Osteoblast (primary cell): ENCODE data around the gene GPR143. TPM values are rescaled to one million over a fixed set of nuclear protein-coding genes. Genes with fewer than 3 reads are reported as not detected.

Experiments
- DNase-seq: peaks from one replicate; pipeline ENCODE4 v3.0.0; 2011; ENCODE audit warnings: low spot score, mixed read lengths; ENCODE audit not compliant: insufficient read length; ENCODE audit errors: missing footprints
- H2AFZ ChIP-seq: 2 replicates; pipeline ENCODE4 v1.6.0; 2011; ENCODE audit warnings: mild to moderate bottlenecking, low read length
- H3K27ac ChIP-seq: 2 replicates; pipeline ENCODE4 v1.5.1; 2011; ENCODE audit warnings: mild to moderate bottlenecking, low read depth, low read length, moderate library complexity
- H3K27me3 ChIP-seq: 2 replicates; pipeline ENCODE4 v1.6.0; 2012; ENCODE audit warnings: mild to moderate bottlenecking, control low read depth, inconsistent platforms, low read length, moderate library complexity; ENCODE audit not compliant: insufficient read depth
- H3K36me3 ChIP-seq: 2 replicates; pipeline ENCODE4 v1.5.1; 2011; ENCODE audit warnings: mild to moderate bottlenecking, low read length, control low read depth, moderate library complexity; ENCODE audit not compliant: insufficient read depth
- H3K4me1 ChIP-seq: 2 replicates; pipeline ENCODE4 v1.5.1; 2011; ENCODE audit warnings: mild to moderate bottlenecking, low read length, control low read depth, moderate library complexity; ENCODE audit not compliant: insufficient read depth
- H3K4me2 ChIP-seq: 2 replicates; pipeline ENCODE4 v1.6.0; 2011; ENCODE audit warnings: mild to moderate bottlenecking, low read length; ENCODE audit not compliant: insufficient read depth
- H3K4me3 ChIP-seq: fragments of 200-600 bp; sonication (generic); 3 replicates; pipeline ENCODE4 v1.5.1; 2012; ENCODE audit warnings: mild to moderate bottlenecking, low read length, inconsistent platforms; ENCODE audit not compliant: insufficient read depth
- H3K79me2 ChIP-seq: 2 replicates; pipeline ENCODE4 v1.6.0; 2012; ENCODE audit warnings: mild to moderate bottlenecking, low read length, control low read depth, inconsistent platforms; ENCODE audit not compliant: insufficient read depth
- H3K9me3 ChIP-seq: 2 replicates; pipeline ENCODE4 v1.5.1; 2011; ENCODE audit warnings: low read depth, low read length, control low read depth
- H4K20me1 ChIP-seq: 2 replicates; pipeline ENCODE4 v1.6.0; 2012; ENCODE audit warnings: mild to moderate bottlenecking, low read length, control low read depth; ENCODE audit not compliant: insufficient read depth
- total RNA-seq: library from RNA; depleted of rRNA; stranded (reverse); fragments of >200 nt; gene quantifications from 2 replicates; pipeline ENCODE4 v1.2.3, GENCODE V29; 2012
- TF ChIP-seq, protein P1 (sequence below): IDR thresholded peaks from 2 replicates; pipeline ENCODE4 v1.5.1; 2011; ENCODE audit warnings: mild to moderate bottlenecking, low read depth, low read length, moderate library complexity; ENCODE audit errors: extremely low read depth

The GPR143 gene
- total RNA-seq, 1 donor, result not detected

DNA sequence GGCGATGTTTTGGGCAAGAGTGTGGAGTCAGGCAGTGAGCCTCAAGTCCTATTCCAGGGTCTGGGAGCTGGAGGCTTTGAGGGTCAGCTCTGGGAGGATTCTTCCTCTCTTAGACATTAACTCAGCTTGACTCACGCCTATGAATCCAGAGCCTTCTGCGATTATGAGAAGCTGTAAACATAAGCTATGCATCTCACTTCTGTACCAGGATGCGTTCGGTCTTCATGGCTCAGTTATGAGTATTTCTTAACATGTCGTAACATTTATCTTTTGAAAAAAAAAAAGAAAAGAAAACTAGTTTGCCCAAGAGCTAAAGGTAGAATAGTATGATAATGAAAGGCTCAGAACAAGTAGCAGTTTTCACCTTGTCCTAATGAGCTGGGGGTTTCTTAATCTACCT, 25.2 kb upstream of the GPR143 start:
- Histone ChIP-seq H3K36me3 (no peaks in the 10 kb centered on the region), H3K4me3 (no peak overlapping the region), H3K79me2 (no peaks in the 10 kb centered on the region), H3K4me1 (no peaks in the 10 kb centered on the region), H3K9me3 (no peaks in the 10 kb centered on the region), H4K20me1 (no peaks in the 10 kb centered on the region), H3K27me3 (peaks cover 32% of the 10 kb centered on the region), H3K27ac (no peak overlapping the region), H3K4me2 (no peak overlapping the region), H2AFZ (no peak overlapping the region)
- no peak for DNase-seq
- TF ChIP-seq, protein P1, sequence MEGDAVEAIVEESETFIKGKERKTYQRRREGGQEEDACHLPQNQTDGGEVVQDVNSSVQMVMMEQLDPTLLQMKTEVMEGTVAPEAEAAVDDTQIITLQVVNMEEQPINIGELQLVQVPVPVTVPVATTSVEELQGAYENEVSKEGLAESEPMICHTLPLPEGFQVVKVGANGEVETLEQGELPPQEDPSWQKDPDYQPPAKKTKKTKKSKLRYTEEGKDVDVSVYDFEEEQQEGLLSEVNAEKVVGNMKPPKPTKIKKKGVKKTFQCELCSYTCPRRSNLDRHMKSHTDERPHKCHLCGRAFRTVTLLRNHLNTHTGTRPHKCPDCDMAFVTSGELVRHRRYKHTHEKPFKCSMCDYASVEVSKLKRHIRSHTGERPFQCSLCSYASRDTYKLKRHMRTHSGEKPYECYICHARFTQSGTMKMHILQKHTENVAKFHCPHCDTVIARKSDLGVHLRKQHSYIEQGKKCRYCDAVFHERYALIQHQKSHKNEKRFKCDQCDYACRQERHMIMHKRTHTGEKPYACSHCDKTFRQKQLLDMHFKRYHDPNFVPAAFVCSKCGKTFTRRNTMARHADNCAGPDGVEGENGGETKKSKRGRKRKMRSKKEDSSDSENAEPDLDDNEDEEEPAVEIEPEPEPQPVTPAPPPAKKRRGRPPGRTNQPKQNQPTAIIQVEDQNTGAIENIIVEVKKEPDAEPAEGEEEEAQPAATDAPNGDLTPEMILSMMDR, result no peak

DNA sequence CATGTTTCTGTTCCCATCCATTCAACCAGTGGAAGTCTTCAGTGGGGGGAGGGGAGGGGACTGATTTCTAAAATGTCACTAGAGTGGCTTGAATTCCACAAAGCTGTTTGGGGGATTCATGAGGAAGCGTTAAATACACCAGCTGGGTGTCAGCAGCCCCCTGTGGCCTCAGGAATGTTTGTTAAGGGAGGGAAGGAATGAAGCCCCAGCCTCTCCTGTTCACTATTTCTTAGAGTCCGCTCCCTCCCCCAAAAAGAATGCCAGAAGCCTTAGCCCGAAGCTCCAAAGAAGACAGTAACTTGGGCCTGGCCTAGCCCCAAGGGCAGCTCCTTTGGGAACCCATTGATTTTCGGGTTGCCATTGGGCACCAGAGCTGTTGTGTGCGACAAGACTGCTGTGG, 23.9 kb upstream of the GPR143 start:
- Histone ChIP-seq H3K79me2 (no peaks in the 10 kb centered on the region), H3K4me3 (no peak overlapping the region), H3K9me3 (no peaks in the 10 kb centered on the region), H3K4me1 (no peaks in the 10 kb centered on the region), H2AFZ (no peak overlapping the region), H3K4me2 (no peak overlapping the region), H4K20me1 (no peaks in the 10 kb centered on the region), H3K27me3 (peaks cover 40% of the 10 kb centered on the region), H3K36me3 (no peaks in the 10 kb centered on the region), H3K27ac (no peak overlapping the region)
- TF ChIP-seq, protein P1, result no peak
- no peak for DNase-seq

DNA sequence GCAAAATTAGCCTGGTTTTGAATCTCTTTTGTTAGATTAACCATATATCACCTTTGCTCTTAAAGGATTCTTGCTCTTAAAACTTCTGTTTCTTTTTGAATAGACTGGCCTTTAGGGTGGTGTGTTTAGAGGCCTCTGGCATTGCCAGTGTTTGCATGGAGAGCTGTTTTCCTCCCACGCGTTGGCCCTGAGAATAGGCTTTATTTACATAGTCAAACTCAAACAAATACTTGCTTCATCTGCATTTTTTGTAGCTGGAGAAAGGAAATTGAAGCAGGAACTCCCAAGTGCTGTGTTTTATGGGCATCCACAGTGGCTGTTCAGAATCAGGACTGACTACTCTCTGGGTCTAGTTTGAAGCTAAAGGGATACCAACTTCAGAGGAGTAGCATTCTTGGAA, 23.3 kb upstream of the GPR143 start:
- TF ChIP-seq, protein P1, result no peak
- Histone ChIP-seq H3K79me2 (no peaks in the 10 kb centered on the region), H3K4me1 (no peaks in the 10 kb centered on the region), H4K20me1 (no peaks in the 10 kb centered on the region), H3K36me3 (no peaks in the 10 kb centered on the region), H3K9me3 (no peaks in the 10 kb centered on the region), H2AFZ (no peak overlapping the region), H3K4me3 (no peak overlapping the region), H3K4me2 (no peak overlapping the region), H3K27me3 (peaks cover 42% of the 10 kb centered on the region), H3K27ac (no peak overlapping the region)
- DNase-seq, result no peak

DNA sequence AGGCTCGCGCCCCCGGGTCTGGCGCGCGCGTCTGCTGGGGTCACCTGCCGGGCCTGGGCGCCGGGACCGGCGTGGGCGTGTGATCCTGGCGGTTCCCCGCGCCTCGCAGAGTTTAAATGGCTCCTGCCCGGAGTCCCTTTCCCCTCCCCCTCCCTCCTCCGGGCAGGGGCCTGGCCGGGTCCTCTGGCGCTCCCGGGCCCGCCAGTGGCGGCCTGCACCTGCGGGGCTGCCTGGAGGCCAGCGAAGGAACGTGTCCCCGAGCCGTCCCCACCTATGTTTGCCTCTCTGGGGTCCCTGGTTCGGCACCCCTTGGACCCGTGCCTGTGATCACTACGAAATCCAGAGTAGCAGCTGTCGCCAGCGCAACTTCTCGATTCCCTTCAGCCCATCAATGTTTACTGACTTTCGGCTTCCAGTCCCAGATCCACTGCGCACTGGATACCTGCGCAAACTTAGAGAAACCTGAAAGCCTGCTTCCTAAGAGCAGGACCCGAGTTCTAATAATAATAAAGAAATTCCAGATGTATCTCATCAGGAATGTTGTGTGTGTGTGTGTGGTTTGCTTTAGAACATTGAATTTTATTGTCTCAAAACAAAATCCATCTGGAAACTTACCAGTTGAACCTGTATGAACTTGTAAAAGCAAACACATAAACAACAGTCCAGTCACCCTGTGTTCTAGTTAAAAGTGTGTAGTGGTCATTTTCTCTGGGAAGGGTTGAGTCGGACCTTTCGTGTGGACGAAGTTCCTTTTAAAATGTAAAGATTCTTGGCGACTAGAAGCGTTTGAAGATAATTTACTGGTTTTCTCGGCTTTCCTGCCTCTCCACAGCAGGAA, 21.4 kb upstream of the GPR143 start:
- Histone ChIP-seq H3K36me3 (no peaks in the 10 kb centered on the region), H3K27ac (no peak overlapping the region), H4K20me1 (no peaks in the 10 kb centered on the region), H3K27me3 (peaks cover 42% of the 10 kb centered on the region), H3K79me2 (no peaks in the 10 kb centered on the region), H3K4me2 (no peak overlapping the region), H2AFZ (no peak overlapping the region), H3K4me3 (no peak overlapping the region), H3K9me3 (no peaks in the 10 kb centered on the region), H3K4me1 (no peaks in the 10 kb centered on the region)
- TF ChIP-seq, protein P1, result no peak
- no peak for DNase-seq
